ENCODE data around the gene CNOT8.

The CNOT8 gene

GRCh38 chr5:154813736-154814135, 44.7 kb upstream of the CNOT8 start:
- Histone ChIP-seq H3K9ac (ENCODE audit: low read length) (no peak overlapping the region), H3K27me3 (ENCODE audit: low read depth, low read length) (no peaks in the 10 kb centered on the region), H3K4me1 (ENCODE audit: low read length) (no peaks in the 10 kb centered on the region), H4K20me1 (ENCODE audit: insufficient read depth, low read length) (no peaks in the 10 kb centered on the region), H3K79me2 (ENCODE audit: low read length) (0 out of 2 replicates have a peak, but pooled peaks cover 3% of the 10 kb centered on the region), H3K27ac (ENCODE audit: low read length) (no peak overlapping the region), H3K9me3 (ENCODE audit: insufficient read depth, low read length) (no peaks in the 10 kb centered on the region), H2AFZ (ENCODE audit: low read depth, low read length) (no peak overlapping the region), H3K4me2 (ENCODE audit: low read length) (no peak overlapping the region), H3K36me3 (replicated peaks; ENCODE audit: low read depth, low read length) (peaks cover 42% of the 10 kb centered on the region), H3K4me3 (ENCODE audit: low read length) (no peak overlapping the region)
- TF ChIP-seq EZH2phosphoT487 (IDR thresholded peaks at IDR 0.05; ENCODE audit: low read depth): no peak
- TF ChIP-seq CTCF (IDR thresholded peaks at IDR 0.05; ENCODE audit: low read depth, low read length): no peak

- Histone ChIP-seq H3K36me3 (replicated peaks; ENCODE audit: low read depth, low read length) (peaks cover 41% of the 10 kb centered on the region), H3K9ac (ENCODE audit: low read length) (no peak overlapping the region), H3K79me2 (ENCODE audit: low read length) (0 out of 2 replicates have a peak, but pooled peaks cover 3% of the 10 kb centered on the region), H3K4me3 (ENCODE audit: low read length) (no peak overlapping the region), H3K9me3 (ENCODE audit: insufficient read depth, low read length) (no peaks in the 10 kb centered on the region), H4K20me1 (ENCODE audit: insufficient read depth, low read length) (no peaks in the 10 kb centered on the region), H2AFZ (ENCODE audit: low read depth, low read length) (no peak overlapping the region), H3K27ac (ENCODE audit: low read length) (no peak overlapping the region), H3K27me3 (ENCODE audit: low read depth, low read length) (no peaks in the 10 kb centered on the region), H3K4me1 (ENCODE audit: low read length) (no peaks in the 10 kb centered on the region), H3K4me2 (ENCODE audit: low read length) (no peak overlapping the region)
- TF ChIP-seq EZH2phosphoT487 (IDR thresholded peaks at IDR 0.05; ENCODE audit: low read depth) (no peak), CTCF (IDR thresholded peaks at IDR 0.05; ENCODE audit: low read depth, low read length) (no peak)
Observed at GRCh38 chr5:154815025-154815424, 43.4 kb upstream of the CNOT8 start.

- Histone ChIP-seq H3K4me1 (ENCODE audit: low read length) (no peaks in the 10 kb centered on the region), H2AFZ (ENCODE audit: low read depth, low read length) (no peak overlapping the region), H3K9ac (ENCODE audit: low read length) (no peak overlapping the region), H4K20me1 (ENCODE audit: insufficient read depth, low read length) (no peaks in the 10 kb centered on the region), H3K27me3 (ENCODE audit: low read depth, low read length) (no peaks in the 10 kb centered on the region), H3K9me3 (ENCODE audit: insufficient read depth, low read length) (no peaks in the 10 kb centered on the region), H3K79me2 (ENCODE audit: low read length) (0 out of 2 replicates have a peak, but pooled peaks cover 3% of the 10 kb centered on the region), H3K4me2 (ENCODE audit: low read length) (no peak overlapping the region), H3K36me3 (replicated peaks; ENCODE audit: low read depth, low read length) (peaks cover 39% of the 10 kb centered on the region), H3K27ac (ENCODE audit: low read length) (no peak overlapping the region), H3K4me3 (ENCODE audit: low read length) (no peak overlapping the region)
- TF ChIP-seq EZH2phosphoT487 (IDR thresholded peaks at IDR 0.05; ENCODE audit: low read depth) (no peak), CTCF (IDR thresholded peaks at IDR 0.05; ENCODE audit: low read depth, low read length) (no peak)
Observed at GRCh38 chr5:154815684-154816247, 42.7 kb upstream of the CNOT8 start.

GRCh38 chr5:154816891-154817492, 41.4 kb upstream of the CNOT8 start:
- no peak overlapping the region for H3K27ac ChIP-seq (ENCODE audit: low read length)
- no peaks in the 10 kb centered on the region for H3K9me3 ChIP-seq (ENCODE audit: insufficient read depth, low read length)
- no peaks in the 10 kb centered on the region for H4K20me1 ChIP-seq (ENCODE audit: insufficient read depth, low read length)
- H3K4me1 ChIP-seq (ENCODE audit: low read length): no peaks in the 10 kb centered on the region
- peaks cover 28% of the 10 kb centered on the region for H3K36me3 ChIP-seq (replicated peaks; ENCODE audit: low read depth, low read length)
- no peak overlapping the region for H3K4me3 ChIP-seq (ENCODE audit: low read length)
- H2AFZ ChIP-seq (ENCODE audit: low read depth, low read length): no peak overlapping the region
- no peak for TF ChIP-seq EZH2phosphoT487 (IDR thresholded peaks at IDR 0.05; ENCODE audit: low read depth)
- no peak for TF ChIP-seq CTCF (IDR thresholded peaks at IDR 0.05; ENCODE audit: low read depth, low read length)
- no peaks in the 10 kb centered on the region for H3K79me2 ChIP-seq (ENCODE audit: low read length)
- H3K27me3 ChIP-seq (ENCODE audit: low read depth, low read length): no peaks in the 10 kb centered on the region
- no peak overlapping the region for H3K4me2 ChIP-seq (ENCODE audit: low read length)
- no peak overlapping the region for H3K9ac ChIP-seq (ENCODE audit: low read length)

Data from OCI-LY3 (cell line).